ENCODE data around the gene CRAMP1.
"Not testable (repeated sequence)": the region's sequence is repeated elsewhere in the genome, so short reads cannot be mapped to it uniquely, and the experiment has no call there.

CRAMP1 gene

GRCh38 chr16:1708083-1708767 lies 96.1 kb downstream of the CRAMP1 start:
- Histone ChIP-seq H3K27me3 (ENCODE audit: control insufficient read depth, insufficient read depth, low read length) (no peaks in the 10 kb centered on the region), H3K9me3 (replicated peaks; ENCODE audit: low read length) (no peaks in the 10 kb centered on the region), H3K4me1 (ENCODE audit: control insufficient read depth, insufficient read depth, low read length) (peaks cover 37% of the 10 kb centered on the region), H3K4me3 (ENCODE audit: low read length) (peak overlapping the region; percentile 96), H3K36me3 (ENCODE audit: insufficient read depth, low read length) (peaks cover 5% of the 10 kb centered on the region), H3K9ac (ENCODE audit: low read depth, low read length) (peak overlapping the region; percentile 93), H3K4me2 (ENCODE audit: low read length) (peak overlapping the region; percentile 95)

- Histone ChIP-seq H3K4me3 (ENCODE audit: low read length) (peak overlapping the region; percentile 96), H3K36me3 (ENCODE audit: insufficient read depth, low read length) (peaks cover 5% of the 10 kb centered on the region), H3K4me1 (ENCODE audit: control insufficient read depth, insufficient read depth, low read length) (peaks cover 40% of the 10 kb centered on the region), H3K4me2 (ENCODE audit: low read length) (peak overlapping the region; percentile 95), H3K27me3 (ENCODE audit: control insufficient read depth, insufficient read depth, low read length) (no peaks in the 10 kb centered on the region), H3K9ac (ENCODE audit: low read depth, low read length) (peak overlapping the region; percentile 33), H3K9me3 (replicated peaks; ENCODE audit: low read length) (no peaks in the 10 kb centered on the region)
These were observed 96.6 kb downstream of the CRAMP1 start for GRCh38 chr16:1708768-1709180.

DNA sequence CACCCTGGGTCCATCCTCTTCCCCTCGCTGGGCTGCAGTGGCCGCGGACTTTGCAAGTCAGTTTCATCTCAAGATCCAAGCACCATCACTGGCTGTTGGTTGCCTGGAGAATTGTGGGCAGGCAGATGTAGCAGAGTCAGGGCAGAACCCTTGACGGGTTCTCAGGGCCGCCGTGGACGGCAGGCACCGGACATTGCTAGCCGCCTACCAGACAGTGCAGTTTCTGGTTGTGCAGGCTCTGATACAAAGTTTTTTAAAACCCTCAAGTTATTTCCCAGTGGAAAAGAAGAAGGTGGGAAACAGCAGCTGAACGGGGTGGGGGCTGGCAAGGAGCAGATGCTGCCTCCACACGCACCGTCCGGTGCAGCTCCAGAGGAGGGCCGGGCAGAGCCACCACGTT lies 97.2 kb downstream of the CRAMP1 start:
- H3K9ac ChIP-seq (ENCODE audit: low read depth, low read length): no peak overlapping the region
- H3K4me2 ChIP-seq (ENCODE audit: low read length): peak overlapping the region; percentile 95
- peaks cover 5% of the 10 kb centered on the region for H3K36me3 ChIP-seq (ENCODE audit: insufficient read depth, low read length)
- peaks cover 40% of the 10 kb centered on the region for H3K4me1 ChIP-seq (ENCODE audit: control insufficient read depth, insufficient read depth, low read length)
- H3K4me3 ChIP-seq (ENCODE audit: low read length): peak overlapping the region; percentile 96
- no peaks in the 10 kb centered on the region for H3K9me3 ChIP-seq (replicated peaks; ENCODE audit: low read length)
- no peaks in the 10 kb centered on the region for H3K27me3 ChIP-seq (ENCODE audit: control insufficient read depth, insufficient read depth, low read length)

DNA sequence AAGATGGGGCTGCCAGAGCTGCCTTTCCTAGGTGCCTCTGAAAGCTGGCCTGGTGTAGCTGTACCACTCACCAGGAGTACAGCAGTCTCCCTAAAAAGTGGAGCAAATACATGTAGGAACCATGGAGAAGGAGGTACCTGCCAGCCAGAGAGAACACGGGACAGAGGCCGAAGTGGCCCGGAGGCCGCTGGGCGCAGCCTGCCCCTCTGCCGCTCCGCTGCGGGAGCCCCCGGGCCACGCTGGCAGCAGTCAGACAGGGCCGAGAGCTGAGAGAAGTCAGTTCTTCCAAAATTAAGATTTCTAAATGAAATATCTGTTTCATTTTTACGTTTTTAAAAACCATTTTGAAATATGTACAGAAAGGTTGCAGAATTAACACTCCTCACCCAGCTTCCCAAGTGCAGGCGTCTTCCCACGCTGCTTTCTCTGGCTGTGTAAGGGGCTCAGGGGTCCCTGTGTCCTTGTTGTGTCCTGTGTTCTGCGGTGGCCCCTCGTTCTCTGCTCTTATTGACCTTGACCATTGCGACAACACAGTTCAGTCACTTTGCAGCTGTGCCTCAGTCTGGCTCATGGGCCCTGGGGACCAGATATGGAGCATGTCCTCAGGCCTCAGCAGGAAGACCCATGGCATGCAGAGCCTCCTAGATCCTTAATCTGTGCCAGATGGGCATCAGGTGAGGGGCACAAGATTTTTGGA lies 98.8 kb downstream of the CRAMP1 start:
- H3K4me2 ChIP-seq (ENCODE audit: low read length): no peak overlapping the region
- H3K9me3 ChIP-seq (replicated peaks; ENCODE audit: low read length): no peaks in the 10 kb centered on the region
- no peak overlapping the region for H3K4me3 ChIP-seq (ENCODE audit: low read length)
- H3K9ac ChIP-seq (ENCODE audit: low read depth, low read length): no peak overlapping the region
- peaks cover 5% of the 10 kb centered on the region for H3K36me3 ChIP-seq (ENCODE audit: insufficient read depth, low read length)
- H3K4me1 ChIP-seq (ENCODE audit: control insufficient read depth, insufficient read depth, low read length): peaks cover 34% of the 10 kb centered on the region
- H3K27me3 ChIP-seq (ENCODE audit: control insufficient read depth, insufficient read depth, low read length): no peaks in the 10 kb centered on the region

- H3K36me3 ChIP-seq (ENCODE audit: insufficient read depth, low read length): peaks cover 5% of the 10 kb centered on the region
- H3K9me3 ChIP-seq (replicated peaks; ENCODE audit: low read length): no peaks in the 10 kb centered on the region
- no peaks in the 10 kb centered on the region for H3K27me3 ChIP-seq (ENCODE audit: control insufficient read depth, insufficient read depth, low read length)
- H3K4me2 ChIP-seq (ENCODE audit: low read length): no peak overlapping the region
- H3K9ac ChIP-seq (ENCODE audit: low read depth, low read length): no peak overlapping the region
- H3K4me1 ChIP-seq (ENCODE audit: control insufficient read depth, insufficient read depth, low read length): peaks cover 29% of the 10 kb centered on the region
- no peak overlapping the region for H3K4me3 ChIP-seq (ENCODE audit: low read length)
These were observed 100.7 kb downstream of the CRAMP1 start for GRCh38 chr16:1712791-1713261.

GRCh38 chr16:1713331-1713730 lies 101.2 kb downstream of the CRAMP1 start:
- Histone ChIP-seq H3K36me3 (ENCODE audit: insufficient read depth, low read length) (no peaks in the 10 kb centered on the region), H3K9ac (ENCODE audit: low read depth, low read length) (no peak overlapping the region)

GRCh38 chr16:1713933-1714332 lies 101.8 kb downstream of the CRAMP1 start:
- no peaks in the 10 kb centered on the region for H3K27me3 ChIP-seq (ENCODE audit: control insufficient read depth, insufficient read depth, low read length)
- H3K4me1 ChIP-seq (ENCODE audit: control insufficient read depth, insufficient read depth, low read length): peaks cover 18% of the 10 kb centered on the region
- no peak overlapping the region for H3K4me3 ChIP-seq (ENCODE audit: low read length)
- no peak overlapping the region for H3K9ac ChIP-seq (ENCODE audit: low read depth, low read length)
- H3K4me2 ChIP-seq (ENCODE audit: low read length): no peak overlapping the region
- no peaks in the 10 kb centered on the region for H3K9me3 ChIP-seq (replicated peaks; ENCODE audit: low read length)
- H3K36me3 ChIP-seq (ENCODE audit: insufficient read depth, low read length): no peaks in the 10 kb centered on the region

More at GRCh38 chr16:1713331-1713730, 101.2 kb downstream of the CRAMP1 start:
- Histone ChIP-seq H3K4me3 (ENCODE audit: low read length) (no peak overlapping the region), H3K27me3 (ENCODE audit: control insufficient read depth, insufficient read depth, low read length) (no peaks in the 10 kb centered on the region), H3K4me1 (ENCODE audit: control insufficient read depth, insufficient read depth, low read length) (peaks cover 24% of the 10 kb centered on the region), H3K9me3 (replicated peaks; ENCODE audit: low read length) (no peaks in the 10 kb centered on the region), H3K4me2 (ENCODE audit: low read length) (no peak overlapping the region)

GRCh38 chr16:1715220-1715619 lies 103.1 kb downstream of the CRAMP1 start:
- peaks cover 11% of the 10 kb centered on the region for H3K4me1 ChIP-seq (ENCODE audit: control insufficient read depth, insufficient read depth, low read length)
- no peaks in the 10 kb centered on the region for H3K9me3 ChIP-seq (replicated peaks; ENCODE audit: low read length)
- no peak overlapping the region for H3K9ac ChIP-seq (ENCODE audit: low read depth, low read length)
- H3K36me3 ChIP-seq (ENCODE audit: insufficient read depth, low read length): no peaks in the 10 kb centered on the region
- no peak overlapping the region for H3K4me3 ChIP-seq (ENCODE audit: low read length)
- no peak overlapping the region for H3K4me2 ChIP-seq (ENCODE audit: low read length)
- no peaks in the 10 kb centered on the region for H3K27me3 ChIP-seq (ENCODE audit: control insufficient read depth, insufficient read depth, low read length)

DNA sequence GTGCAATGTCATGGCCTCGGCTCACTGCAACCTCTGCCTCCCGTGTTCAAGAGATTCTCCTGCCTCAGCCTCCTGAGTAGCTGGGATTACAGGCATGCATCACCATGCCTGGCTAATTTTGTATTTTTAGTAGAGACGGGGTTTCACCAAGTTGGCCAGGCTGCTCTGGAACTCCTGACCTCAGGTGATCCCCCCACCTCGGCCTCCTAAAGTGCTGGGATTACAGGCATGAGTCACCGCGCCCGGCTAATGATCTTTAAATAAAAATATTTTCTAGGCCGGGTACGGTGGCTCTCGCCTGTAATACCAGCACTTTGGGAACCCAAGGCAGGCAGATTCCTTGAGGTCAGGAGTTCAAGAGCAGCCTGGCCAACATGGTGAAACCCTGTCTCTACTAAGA lies 106.1 kb downstream of the CRAMP1 start:
- not testable (repeated sequence) for H3K27me3 ChIP-seq (ENCODE audit: control insufficient read depth, insufficient read depth, low read length); H3K36me3 ChIP-seq (ENCODE audit: insufficient read depth, low read length); H3K4me3 ChIP-seq (ENCODE audit: low read length); H3K9me3 ChIP-seq (replicated peaks; ENCODE audit: low read length); H3K9ac ChIP-seq (ENCODE audit: low read depth, low read length); H3K4me2 ChIP-seq (ENCODE audit: low read length)
- peaks cover 16% of the 10 kb centered on the region for H3K4me1 ChIP-seq (ENCODE audit: control insufficient read depth, insufficient read depth, low read length)

DNA sequence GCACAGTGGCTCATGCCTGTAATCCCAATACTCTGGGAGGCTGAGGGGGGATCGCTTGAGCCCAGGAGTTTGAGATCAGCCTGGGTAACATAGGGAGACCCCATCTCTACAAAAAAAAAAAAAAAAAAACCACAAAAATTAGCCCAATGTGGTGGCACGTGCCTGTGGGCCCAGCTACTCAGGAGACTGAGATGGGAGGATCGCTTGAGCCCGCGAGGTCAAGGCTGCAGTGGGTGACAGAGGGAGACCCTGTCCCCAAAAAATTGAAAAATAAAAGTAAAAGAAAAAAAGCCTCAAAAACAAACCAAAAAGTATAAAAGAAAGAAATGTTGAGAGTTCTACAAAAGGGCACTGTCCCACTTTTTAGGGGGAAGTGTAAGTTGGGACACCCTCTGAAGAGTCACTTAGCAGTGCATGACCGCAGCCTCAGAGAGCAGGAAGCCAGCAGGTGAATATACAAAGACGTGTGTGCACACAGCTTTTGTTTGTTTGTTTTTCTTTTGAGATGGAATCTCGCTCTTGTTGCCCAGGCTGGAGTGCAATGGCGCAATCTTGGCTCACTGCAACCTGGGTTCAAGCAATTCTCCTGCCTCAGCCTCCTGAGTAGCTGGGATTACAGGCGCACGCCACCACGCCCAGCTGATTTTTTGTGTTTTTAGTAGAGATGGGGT lies 107.5 kb downstream of the CRAMP1 start:
- H3K9ac ChIP-seq (ENCODE audit: low read depth, low read length); H3K9me3 ChIP-seq (replicated peaks; ENCODE audit: low read length); H3K36me3 ChIP-seq (ENCODE audit: insufficient read depth, low read length); H3K4me3 ChIP-seq (ENCODE audit: low read length); H3K27me3 ChIP-seq (ENCODE audit: control insufficient read depth, insufficient read depth, low read length); H3K4me2 ChIP-seq (ENCODE audit: low read length): not testable (repeated sequence)
- peaks cover 20% of the 10 kb centered on the region for H3K4me1 ChIP-seq (ENCODE audit: control insufficient read depth, insufficient read depth, low read length)

- H3K9me3 ChIP-seq (replicated peaks; ENCODE audit: low read length): no peaks in the 10 kb centered on the region
- H3K9ac ChIP-seq (ENCODE audit: low read depth, low read length): no peak overlapping the region
- peaks cover 10% of the 10 kb centered on the region for H3K36me3 ChIP-seq (ENCODE audit: insufficient read depth, low read length)
- no peak overlapping the region for H3K4me2 ChIP-seq (ENCODE audit: low read length)
- H3K4me1 ChIP-seq (ENCODE audit: control insufficient read depth, insufficient read depth, low read length): peaks cover 20% of the 10 kb centered on the region
- no peak overlapping the region for H3K4me3 ChIP-seq (ENCODE audit: low read length)
- H3K27me3 ChIP-seq (ENCODE audit: control insufficient read depth, insufficient read depth, low read length): no peaks in the 10 kb centered on the region
These were observed 109.2 kb downstream of the CRAMP1 start for GRCh38 chr16:1721372-1721771.
